Measurements from ENCODE around the gene TSPAN18. TPM values are rescaled to one million over a fixed set of nuclear protein-coding genes. Genes with fewer than 3 reads are reported as not detected.

Gene TSPAN18
- polyA plus RNA-seq, 1 of the 3 experiments (the other 2 are of a cell fraction): 0.72 TPM

DNA sequence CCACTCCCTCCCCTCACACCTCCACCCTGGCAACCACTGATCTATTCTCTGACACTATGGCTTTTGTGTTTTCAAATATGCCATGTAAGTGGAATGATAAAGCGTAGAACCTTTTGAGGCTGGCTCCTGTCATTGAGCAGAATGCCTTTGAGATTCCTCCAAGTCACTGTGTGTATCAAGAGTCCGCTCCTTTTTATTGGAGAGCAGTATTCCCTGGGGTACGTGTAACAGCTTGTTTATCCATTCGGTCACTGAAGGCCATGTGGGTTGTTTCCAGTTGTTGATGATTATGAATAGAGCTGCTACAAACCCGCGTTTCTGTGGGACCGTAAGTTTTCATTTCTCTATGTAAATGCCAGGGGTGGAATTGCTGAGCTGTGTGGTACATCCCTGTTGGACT lies 213.6 kb downstream of the TSPAN18 start:
- Histone ChIP-seq H3K4me3 (ENCODE audit: low read depth in 2 of 2, low read length in 1 of 2) (no peak overlapping the region), H3K9me3 (no peaks in the 10 kb centered on the region), H3K27ac (ENCODE audit: low read depth in 2 of 2, low read length in 1 of 2) (no peak overlapping the region), H3K9ac (no peak overlapping the region), H3K36me3 (replicated peaks in 1 of 2; ENCODE audit: control insufficient read depth in 1 of 2, insufficient read depth in 2 of 2, low read length in 1 of 2) (no peaks in the 10 kb centered on the region), H4K20me1 (ENCODE audit: insufficient read depth) (peaks cover 30% of the 10 kb centered on the region; the same call in 1 of the 2 replicates), H3K27me3 (ENCODE audit: insufficient read depth) (no peaks in the 10 kb centered on the region), H3K4me1 (ENCODE audit: control insufficient read depth in 1 of 2, insufficient read depth in 2 of 2, low read depth in 1 of 2, low read length in 1 of 2) (peaks cover 0 to 11% of the 10 kb centered on the region in 2 experiments; a peak in 1 of 4 replicates), H3K9me2 (no peaks in the 10 kb centered on the region), H3K79me2 (ENCODE audit: insufficient read depth) (no peaks in the 10 kb centered on the region), H2AFZ (ENCODE audit: low read depth) (no peak overlapping the region), H3F3A (replicated peaks; ENCODE audit: insufficient read depth) (peaks cover 3% of the 10 kb centered on the region), H3K4me2 (no peak overlapping the region)
- TF ChIP-seq, protein P1, sequence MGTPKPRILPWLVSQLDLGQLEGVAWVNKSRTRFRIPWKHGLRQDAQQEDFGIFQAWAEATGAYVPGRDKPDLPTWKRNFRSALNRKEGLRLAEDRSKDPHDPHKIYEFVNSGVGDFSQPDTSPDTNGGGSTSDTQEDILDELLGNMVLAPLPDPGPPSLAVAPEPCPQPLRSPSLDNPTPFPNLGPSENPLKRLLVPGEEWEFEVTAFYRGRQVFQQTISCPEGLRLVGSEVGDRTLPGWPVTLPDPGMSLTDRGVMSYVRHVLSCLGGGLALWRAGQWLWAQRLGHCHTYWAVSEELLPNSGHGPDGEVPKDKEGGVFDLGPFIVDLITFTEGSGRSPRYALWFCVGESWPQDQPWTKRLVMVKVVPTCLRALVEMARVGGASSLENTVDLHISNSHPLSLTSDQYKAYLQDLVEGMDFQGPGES (IDR thresholded peaks at IDR 0.05; ENCODE audit: low read depth, low read length): no peak
- no peak for TF ChIP-seq NRF1 (IDR thresholded peaks at IDR 0.05; ENCODE audit: low read depth, low read length)
- TF ChIP-seq RXRA (IDR thresholded peaks at IDR 0.05; ENCODE audit: borderline replicate concordance, low read depth): no peak
- TF ChIP-seq CTCF (IDR thresholded peaks at IDR 0.05): no peak
- 82% methylated on average over 7 of the region's 7 CpGs for WGBS (ENCODE audit: low lambda C conversion rate)
- DNase-seq: no peak
- ChIA-PET CTCF (interaction anchor here (0.6 to 24.2 kb wide), 11 partner anchors 7 to 528 kb away, joined by 3 to 1245 read pairs (median 4); partner anchors contain the start of gene TP53I11), POLR2A (no interaction called here)

- Histone ChIP-seq H3K79me2 (ENCODE audit: insufficient read depth) (no peaks in the 10 kb centered on the region), H3K4me1 (ENCODE audit: control insufficient read depth in 1 of 2, insufficient read depth in 2 of 2, low read depth in 1 of 2, low read length in 1 of 2) (peaks cover 0 to 11% of the 10 kb centered on the region in 2 experiments; a peak in 1 of 4 replicates), H3K27ac (ENCODE audit: low read depth in 2 of 2, low read length in 1 of 2) (no peak overlapping the region), H3K4me2 (no peak overlapping the region), H3K4me3 (ENCODE audit: low read depth in 2 of 2, low read length in 1 of 2) (no peak overlapping the region), H3K36me3 (replicated peaks in 1 of 2; ENCODE audit: control insufficient read depth in 1 of 2, insufficient read depth in 2 of 2, low read length in 1 of 2) (no peaks in the 10 kb centered on the region), H3F3A (replicated peaks; ENCODE audit: insufficient read depth) (peaks cover 3% of the 10 kb centered on the region), H3K9me3 (no peaks in the 10 kb centered on the region), H3K9me2 (no peaks in the 10 kb centered on the region), H3K9ac (no peak overlapping the region), H4K20me1 (ENCODE audit: insufficient read depth) (peaks cover 30% of the 10 kb centered on the region; the same call in 1 of the 2 replicates), H2AFZ (ENCODE audit: low read depth) (no peak overlapping the region), H3K27me3 (ENCODE audit: insufficient read depth) (no peaks in the 10 kb centered on the region)
- ChIA-PET CTCF (interaction anchor here (0.6 to 24.2 kb wide), 14 partner anchors 6 to 528 kb away, joined by 3 to 1245 read pairs (median 4); partner anchors contain the start of gene TP53I11), POLR2A (no interaction called here)
- no peak for DNase-seq
- 98% methylated on average over 9 of the region's 9 CpGs for whole genome bisulfite sequencing (ENCODE audit: low lambda C conversion rate)
- TF ChIP-seq CHD2 (IDR thresholded peaks at IDR 0.05; ENCODE audit: low read length, partially characterized antibody): no peak
- TF ChIP-seq, protein P2, sequence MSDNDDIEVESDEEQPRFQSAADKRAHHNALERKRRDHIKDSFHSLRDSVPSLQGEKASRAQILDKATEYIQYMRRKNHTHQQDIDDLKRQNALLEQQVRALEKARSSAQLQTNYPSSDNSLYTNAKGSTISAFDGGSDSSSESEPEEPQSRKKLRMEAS (IDR thresholded peaks at IDR 0.05; ENCODE audit: low read depth): no peak
- no peak for TF ChIP-seq FOSL2 (IDR thresholded peaks at IDR 0.05; ENCODE audit: borderline replicate concordance, low read depth)
- no peak for TF ChIP-seq SMC3 (IDR thresholded peaks at IDR 0.05; ENCODE audit: low read depth, low read length)
- TF ChIP-seq CTCF (IDR thresholded peaks at IDR 0.05): no peak
- no peak for TF ChIP-seq SIN3A (IDR thresholded peaks at IDR 0.05; ENCODE audit: borderline replicate concordance, low read depth, low read length)
- no peak for TF ChIP-seq RFX5 (IDR thresholded peaks at IDR 0.05; ENCODE audit: low read length)
- TF ChIP-seq FOXJ3 (CRISPR knock-in tag; IDR thresholded peaks at IDR 0.05): no peak
- TF ChIP-seq ZBTB33 (IDR thresholded peaks at IDR 0.05; ENCODE audit: borderline replicate concordance, low read depth): no peak
- TF ChIP-seq, protein P3, sequence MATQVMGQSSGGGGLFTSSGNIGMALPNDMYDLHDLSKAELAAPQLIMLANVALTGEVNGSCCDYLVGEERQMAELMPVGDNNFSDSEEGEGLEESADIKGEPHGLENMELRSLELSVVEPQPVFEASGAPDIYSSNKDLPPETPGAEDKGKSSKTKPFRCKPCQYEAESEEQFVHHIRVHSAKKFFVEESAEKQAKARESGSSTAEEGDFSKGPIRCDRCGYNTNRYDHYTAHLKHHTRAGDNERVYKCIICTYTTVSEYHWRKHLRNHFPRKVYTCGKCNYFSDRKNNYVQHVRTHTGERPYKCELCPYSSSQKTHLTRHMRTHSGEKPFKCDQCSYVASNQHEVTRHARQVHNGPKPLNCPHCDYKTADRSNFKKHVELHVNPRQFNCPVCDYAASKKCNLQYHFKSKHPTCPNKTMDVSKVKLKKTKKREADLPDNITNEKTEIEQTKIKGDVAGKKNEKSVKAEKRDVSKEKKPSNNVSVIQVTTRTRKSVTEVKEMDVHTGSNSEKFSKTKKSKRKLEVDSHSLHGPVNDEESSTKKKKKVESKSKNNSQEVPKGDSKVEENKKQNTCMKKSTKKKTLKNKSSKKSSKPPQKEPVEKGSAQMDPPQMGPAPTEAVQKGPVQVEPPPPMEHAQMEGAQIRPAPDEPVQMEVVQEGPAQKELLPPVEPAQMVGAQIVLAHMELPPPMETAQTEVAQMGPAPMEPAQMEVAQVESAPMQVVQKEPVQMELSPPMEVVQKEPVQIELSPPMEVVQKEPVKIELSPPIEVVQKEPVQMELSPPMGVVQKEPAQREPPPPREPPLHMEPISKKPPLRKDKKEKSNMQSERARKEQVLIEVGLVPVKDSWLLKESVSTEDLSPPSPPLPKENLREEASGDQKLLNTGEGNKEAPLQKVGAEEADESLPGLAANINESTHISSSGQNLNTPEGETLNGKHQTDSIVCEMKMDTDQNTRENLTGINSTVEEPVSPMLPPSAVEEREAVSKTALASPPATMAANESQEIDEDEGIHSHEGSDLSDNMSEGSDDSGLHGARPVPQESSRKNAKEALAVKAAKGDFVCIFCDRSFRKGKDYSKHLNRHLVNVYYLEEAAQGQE (IDR thresholded peaks at IDR 0.05; ENCODE audit: low read depth, low read length): no peak
- TF ChIP-seq MXI1 (IDR thresholded peaks at IDR 0.05; ENCODE audit: low read depth, low read length): no peak
These were observed 214.1 kb downstream of the TSPAN18 start for GRCh38 chr11:44940835-44941234.
